ENCODE results near the gene CECR2.

CECR2 gene

DNA sequence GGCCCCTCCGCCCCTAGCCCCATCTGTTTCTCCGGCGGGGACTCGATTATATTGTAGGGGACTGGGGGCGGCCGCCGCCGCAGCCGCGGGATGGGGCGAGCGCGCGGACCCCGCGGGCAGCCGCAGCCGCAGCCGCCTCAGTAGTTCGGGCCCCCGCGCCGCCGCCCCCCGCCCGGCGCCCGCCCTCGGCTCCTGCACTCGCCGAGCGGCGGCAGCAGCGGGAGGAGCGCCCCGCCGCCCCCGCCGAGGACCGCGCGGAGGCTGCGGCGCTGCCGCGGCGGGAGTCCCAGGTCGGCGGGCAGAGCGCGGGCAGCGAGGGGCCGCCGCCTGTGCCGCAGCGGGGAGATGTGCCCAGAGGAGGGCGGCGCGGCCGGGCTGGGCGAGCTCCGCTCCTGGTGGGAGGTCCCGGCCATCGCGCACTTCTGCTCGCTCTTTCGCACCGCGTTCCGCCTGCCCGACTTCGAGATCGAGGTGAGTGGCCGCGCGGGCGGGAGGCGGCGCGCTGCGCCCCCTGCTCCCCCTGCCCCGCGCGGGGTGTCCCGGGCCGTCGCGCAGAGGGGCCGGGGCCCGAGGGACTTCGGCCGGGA, at the start of gene CECR2:
TSS of gene CECR2 (plus strand) at position 22 of the 587 bp plus-strand sequence. CDS start at position 346, 324 bp downstream.
- H3K9me3 ChIP-seq (ENCODE audit: control insufficient read depth in 1 of 2, low read length in 2 of 2): no peaks in the 10 kb centered on the region
- H3K4me3 ChIP-seq (ENCODE audit: low read depth in 1 of 2, low read length in 2 of 2): peak within 1 kb of the TSS; percentile 27 to 65
- H3K27ac ChIP-seq (ENCODE audit: low read length): no peak within 1 kb of the TSS
- peaks cover 33% of the 10 kb centered on the region for H3K27me3 ChIP-seq (ENCODE audit: low read depth, low read length)
- no peaks in the 10 kb centered on the region for H3K36me3 ChIP-seq (ENCODE audit: control insufficient read depth in 1 of 2, insufficient read depth in 2 of 2, low read length in 2 of 2)
- H3K4me1 ChIP-seq (ENCODE audit: control insufficient read depth in 1 of 2, insufficient read depth in 2 of 2, low read length in 2 of 2): peaks cover 0 to 12% of the 10 kb centered on the region in 2 donors

DNA sequence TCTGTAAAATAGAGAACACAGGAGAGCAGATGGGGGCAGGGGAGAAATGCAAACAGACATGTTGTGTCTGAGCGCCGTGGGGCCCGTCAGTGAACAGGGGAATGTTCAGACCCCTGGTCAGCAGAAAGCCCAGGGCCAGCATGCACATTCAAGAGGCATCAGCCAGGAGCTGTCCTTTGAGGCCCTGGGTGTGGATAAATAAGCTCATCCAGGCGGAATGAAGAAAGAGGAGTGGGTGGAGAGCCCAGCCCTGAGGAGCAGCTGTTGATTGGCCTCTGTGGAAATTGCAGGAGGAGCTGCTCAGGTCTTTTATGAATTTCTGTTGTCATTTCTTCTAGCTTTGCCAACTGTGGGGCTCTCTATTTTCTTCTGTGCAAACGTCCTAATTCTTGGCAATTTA, 49.7 kb upstream of the CECR2 start:
- H3K27me3 ChIP-seq (ENCODE audit: low read depth, low read length): no peaks in the 10 kb centered on the region
- no peak overlapping the region for H3K27ac ChIP-seq (ENCODE audit: low read length)
- H3K4me3 ChIP-seq (ENCODE audit: low read depth in 1 of 2, low read length in 2 of 2): no peak overlapping the region
- no peaks in the 10 kb centered on the region for H3K9me3 ChIP-seq (ENCODE audit: control insufficient read depth in 1 of 2, low read length in 2 of 2)
- H3K4me1 ChIP-seq (ENCODE audit: control insufficient read depth in 1 of 2, insufficient read depth in 2 of 2, low read length in 2 of 2): no peaks in the 10 kb centered on the region
- no peaks in the 10 kb centered on the region for H3K36me3 ChIP-seq (ENCODE audit: control insufficient read depth in 1 of 2, insufficient read depth in 2 of 2, low read length in 2 of 2)

GRCh38 chr22:17322511-17322910, 46.7 kb upstream of the CECR2 start:
- Histone ChIP-seq H3K4me3 (ENCODE audit: low read depth in 1 of 2, low read length in 2 of 2) (no peak overlapping the region), H3K27me3 (ENCODE audit: low read depth, low read length) (no peaks in the 10 kb centered on the region), H3K4me1 (ENCODE audit: control insufficient read depth in 1 of 2, insufficient read depth in 2 of 2, low read length in 2 of 2) (no peaks in the 10 kb centered on the region), H3K27ac (ENCODE audit: low read length) (no peak overlapping the region), H3K36me3 (ENCODE audit: control insufficient read depth in 1 of 2, insufficient read depth in 2 of 2, low read length in 2 of 2) (no peaks in the 10 kb centered on the region), H3K9me3 (ENCODE audit: control insufficient read depth in 1 of 2, low read length in 2 of 2) (no peaks in the 10 kb centered on the region)

DNA sequence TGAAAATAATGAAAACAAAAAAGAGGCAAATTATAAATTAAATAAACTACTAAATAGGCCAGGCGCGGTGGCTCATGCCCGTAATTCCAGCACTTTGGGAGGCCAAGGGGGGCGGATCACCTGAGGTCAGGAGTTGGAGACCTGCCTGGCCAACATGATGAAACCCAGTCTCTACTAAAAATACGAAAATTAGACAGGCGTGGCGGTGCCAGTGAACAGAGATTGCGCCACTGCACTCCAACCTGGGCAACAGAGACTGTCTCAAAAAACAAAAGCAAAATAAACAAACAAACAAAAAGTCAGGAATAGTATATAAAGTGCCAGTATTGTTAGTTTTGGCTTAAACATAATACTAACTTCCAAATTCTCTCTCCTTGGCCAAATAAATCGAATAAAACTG, 37.6 kb upstream of the CECR2 start:
- no peaks in the 10 kb centered on the region for H3K36me3 ChIP-seq (ENCODE audit: control insufficient read depth in 1 of 2, insufficient read depth in 2 of 2, low read length in 2 of 2)
- no peaks in the 10 kb centered on the region for H3K9me3 ChIP-seq (ENCODE audit: control insufficient read depth in 1 of 2, low read length in 2 of 2)
- H3K27me3 ChIP-seq (ENCODE audit: low read depth, low read length): no peaks in the 10 kb centered on the region
- H3K4me1 ChIP-seq (ENCODE audit: control insufficient read depth in 1 of 2, insufficient read depth in 2 of 2, low read length in 2 of 2): no peaks in the 10 kb centered on the region
- H3K27ac ChIP-seq (ENCODE audit: low read length): no peak overlapping the region
- H3K4me3 ChIP-seq (ENCODE audit: low read depth in 1 of 2, low read length in 2 of 2): no peak overlapping the region

DNA sequence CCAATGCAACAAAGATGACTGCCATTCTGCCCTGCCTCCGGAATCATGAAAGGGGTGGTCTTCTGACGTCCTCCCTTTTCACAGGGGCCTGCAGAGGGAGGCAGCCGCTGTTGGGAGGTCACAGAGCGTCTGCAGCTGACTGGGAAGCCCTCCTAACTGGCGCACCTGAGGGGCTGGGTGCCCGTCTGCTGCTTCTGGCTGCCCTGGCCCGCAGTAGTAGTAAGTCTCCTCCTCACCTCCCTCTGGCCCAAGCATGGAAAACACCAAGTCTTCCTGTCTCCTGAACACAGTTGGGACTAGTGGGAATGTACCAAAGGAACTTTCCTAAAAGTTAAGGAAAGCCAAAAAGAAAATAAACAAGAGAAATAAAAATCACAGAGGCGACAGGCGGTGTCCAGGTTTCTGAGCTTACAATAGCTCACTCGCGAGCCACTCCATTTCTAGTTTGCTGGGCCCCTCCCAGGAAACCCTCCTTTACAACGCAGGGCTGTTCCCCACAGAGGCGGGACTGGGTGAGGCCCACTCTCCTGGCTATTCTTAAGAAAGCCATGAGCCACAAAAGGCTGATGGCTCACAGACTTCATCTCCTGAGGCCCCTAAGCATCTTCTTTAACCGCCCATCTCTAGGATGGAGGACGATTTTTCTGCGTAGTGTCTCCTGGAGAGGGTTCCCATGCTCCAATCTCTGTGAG, 37.0 kb upstream of the CECR2 start:
- H3K4me3 ChIP-seq (ENCODE audit: low read depth in 1 of 2, low read length in 2 of 2): no peak overlapping the region

GRCh38 chr22:17334059-17334458, 35.2 kb upstream of the CECR2 start:
- H3K4me1 ChIP-seq (ENCODE audit: control insufficient read depth in 1 of 2, insufficient read depth in 2 of 2, low read length in 2 of 2): no peaks in the 10 kb centered on the region
- H3K27ac ChIP-seq (ENCODE audit: low read length): no peak overlapping the region
- no peaks in the 10 kb centered on the region for H3K27me3 ChIP-seq (ENCODE audit: low read depth, low read length)
- H3K9me3 ChIP-seq (ENCODE audit: control insufficient read depth in 1 of 2, low read length in 2 of 2): no peaks in the 10 kb centered on the region
- H3K36me3 ChIP-seq (ENCODE audit: control insufficient read depth in 1 of 2, insufficient read depth in 2 of 2, low read length in 2 of 2): no peaks in the 10 kb centered on the region
- H3K4me3 ChIP-seq (ENCODE audit: low read depth in 1 of 2, low read length in 2 of 2): no peak overlapping the region

More for the DNA sequence above, 37.0 kb upstream of the CECR2 start:
- H3K27me3 ChIP-seq (ENCODE audit: low read depth, low read length): no peaks in the 10 kb centered on the region
- no peaks in the 10 kb centered on the region for H3K4me1 ChIP-seq (ENCODE audit: control insufficient read depth in 1 of 2, insufficient read depth in 2 of 2, low read length in 2 of 2)
- H3K36me3 ChIP-seq (ENCODE audit: control insufficient read depth in 1 of 2, insufficient read depth in 2 of 2, low read length in 2 of 2): no peaks in the 10 kb centered on the region
- H3K9me3 ChIP-seq (ENCODE audit: control insufficient read depth in 1 of 2, low read length in 2 of 2): no peaks in the 10 kb centered on the region
- H3K27ac ChIP-seq (ENCODE audit: low read length): no peak overlapping the region

DNA sequence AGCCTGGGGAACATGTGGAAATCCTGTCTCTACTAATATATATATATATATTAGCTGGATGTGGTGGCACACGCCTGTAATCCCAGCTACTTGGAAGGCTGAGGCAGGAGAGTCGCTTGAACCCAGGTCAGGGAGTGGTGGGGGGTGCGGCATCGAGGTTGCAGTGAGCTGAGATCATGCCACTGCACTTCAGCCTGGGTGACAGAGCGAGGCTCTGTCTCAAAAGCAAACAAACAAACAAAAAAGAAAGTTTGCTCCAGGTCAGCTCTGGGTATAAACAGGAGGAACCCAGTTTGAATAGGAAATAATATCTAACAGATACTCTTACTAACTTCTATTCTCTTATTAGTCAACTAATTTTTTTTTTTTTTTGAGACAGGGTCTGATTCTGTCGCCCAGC, 34.3 kb upstream of the CECR2 start:
- Histone ChIP-seq H3K36me3 (ENCODE audit: control insufficient read depth in 1 of 2, insufficient read depth in 2 of 2, low read length in 2 of 2) (no peaks in the 10 kb centered on the region), H3K4me3 (ENCODE audit: low read depth in 1 of 2, low read length in 2 of 2) (no peak overlapping the region), H3K27ac (ENCODE audit: low read length) (no peak overlapping the region), H3K4me1 (ENCODE audit: control insufficient read depth in 1 of 2, insufficient read depth in 2 of 2, low read length in 2 of 2) (no peaks in the 10 kb centered on the region), H3K27me3 (ENCODE audit: low read depth, low read length) (no peaks in the 10 kb centered on the region), H3K9me3 (ENCODE audit: control insufficient read depth in 1 of 2, low read length in 2 of 2) (no peaks in the 10 kb centered on the region)

DNA sequence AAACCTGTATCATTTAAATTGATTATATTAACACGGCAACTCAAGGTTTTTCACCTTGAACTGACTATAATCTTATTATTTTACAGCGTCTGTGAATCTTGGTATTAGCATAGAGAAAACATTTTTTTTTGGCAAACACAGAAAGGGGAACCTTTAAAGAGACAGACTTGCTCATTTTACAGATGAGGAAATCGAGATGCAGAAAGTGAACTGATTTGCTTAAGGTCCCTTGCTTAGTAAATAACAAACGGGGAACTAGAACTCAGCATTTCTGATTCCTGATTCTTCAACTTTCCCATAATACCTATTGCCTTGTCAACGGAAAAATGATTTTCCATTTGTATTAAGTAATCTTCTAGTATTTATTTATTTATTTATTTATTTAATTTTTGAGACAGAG, 33.2 kb upstream of the CECR2 start:
- Histone ChIP-seq H3K9me3 (ENCODE audit: control insufficient read depth in 1 of 2, low read length in 2 of 2) (no peaks in the 10 kb centered on the region), H3K27me3 (ENCODE audit: low read depth, low read length) (no peaks in the 10 kb centered on the region), H3K4me1 (ENCODE audit: control insufficient read depth in 1 of 2, insufficient read depth in 2 of 2, low read length in 2 of 2) (no peaks in the 10 kb centered on the region), H3K27ac (ENCODE audit: low read length) (no peak overlapping the region), H3K4me3 (ENCODE audit: low read depth in 1 of 2, low read length in 2 of 2) (no peak overlapping the region), H3K36me3 (ENCODE audit: control insufficient read depth in 1 of 2, insufficient read depth in 2 of 2, low read length in 2 of 2) (no peaks in the 10 kb centered on the region)

DNA sequence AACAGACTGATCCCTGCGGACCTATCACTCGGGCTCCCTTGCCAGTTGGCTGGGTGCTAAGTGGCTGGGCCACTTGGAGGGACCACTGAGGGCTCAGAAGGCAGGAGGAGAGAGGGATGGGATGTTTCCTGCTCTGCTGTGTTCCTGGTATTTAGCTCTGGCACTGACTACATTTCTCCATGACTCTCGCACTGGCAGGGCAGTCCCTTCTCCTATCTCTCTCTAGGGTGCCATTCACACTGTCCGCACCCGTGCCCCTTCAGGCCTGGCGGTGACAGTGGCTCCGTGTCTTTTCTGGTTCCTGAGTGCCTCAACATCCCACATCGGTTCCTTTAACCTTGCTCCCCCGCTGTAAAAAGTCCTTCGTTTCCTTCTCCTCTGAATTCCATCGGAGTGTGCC, 31.6 kb upstream of the CECR2 start:
- H3K36me3 ChIP-seq (ENCODE audit: control insufficient read depth in 1 of 2, insufficient read depth in 2 of 2, low read length in 2 of 2): no peaks in the 10 kb centered on the region
- H3K9me3 ChIP-seq (ENCODE audit: control insufficient read depth in 1 of 2, low read length in 2 of 2): no peaks in the 10 kb centered on the region
- H3K4me1 ChIP-seq (ENCODE audit: control insufficient read depth in 1 of 2, insufficient read depth in 2 of 2, low read length in 2 of 2): no peaks in the 10 kb centered on the region
- no peak overlapping the region for H3K4me3 ChIP-seq (ENCODE audit: low read depth in 1 of 2, low read length in 2 of 2)
- no peak overlapping the region for H3K27ac ChIP-seq (ENCODE audit: low read length)
- H3K27me3 ChIP-seq (ENCODE audit: low read depth, low read length): no peaks in the 10 kb centered on the region

- Histone ChIP-seq H3K36me3 (ENCODE audit: control insufficient read depth in 1 of 2, insufficient read depth in 2 of 2, low read length in 2 of 2) (no peaks in the 10 kb centered on the region), H3K27me3 (ENCODE audit: low read depth, low read length) (no peaks in the 10 kb centered on the region), H3K27ac (ENCODE audit: low read length) (no peak overlapping the region), H3K4me3 (ENCODE audit: low read depth in 1 of 2, low read length in 2 of 2) (no peak overlapping the region), H3K9me3 (ENCODE audit: control insufficient read depth in 1 of 2, low read length in 2 of 2) (no peaks in the 10 kb centered on the region), H3K4me1 (ENCODE audit: control insufficient read depth in 1 of 2, insufficient read depth in 2 of 2, low read length in 2 of 2) (no peaks in the 10 kb centered on the region)
Observed at GRCh38 chr22:17339095-17339693, 30.1 kb upstream of the CECR2 start.

GRCh38 chr22:17342361-17342760, 26.9 kb upstream of the CECR2 start:
- H3K27me3 ChIP-seq (ENCODE audit: low read depth, low read length): no peaks in the 10 kb centered on the region
- no peaks in the 10 kb centered on the region for H3K4me1 ChIP-seq (ENCODE audit: control insufficient read depth in 1 of 2, insufficient read depth in 2 of 2, low read length in 2 of 2)
- H3K9me3 ChIP-seq (ENCODE audit: control insufficient read depth in 1 of 2, low read length in 2 of 2): no peaks in the 10 kb centered on the region
- no peak overlapping the region for H3K27ac ChIP-seq (ENCODE audit: low read length)
- no peak overlapping the region for H3K4me3 ChIP-seq (ENCODE audit: low read depth in 1 of 2, low read length in 2 of 2)
- no peaks in the 10 kb centered on the region for H3K36me3 ChIP-seq (ENCODE audit: control insufficient read depth in 1 of 2, insufficient read depth in 2 of 2, low read length in 2 of 2)

Data from muscle layer of duodenum (tissue), 2 donors.